ENCODE results near the gene ZC3H7B. TPM values are rescaled to one million over a fixed set of nuclear protein-coding genes. Genes with fewer than 3 reads are reported as not detected.

The ZC3H7B gene
- total and polyA plus RNA-seq, 2 experiments from 2014 or later: 5.7 to 61.5 TPM

- no peaks in the 10 kb centered on the region for H3K36me3 Mint-ChIP-seq (ENCODE audit: low read depth)
- peak within 1 kb of the TSS; percentile 98 for H3K27ac ChIP-seq (ENCODE audit: low read depth)
- peak within 1 kb of the TSS; percentile 83 for H3K4me3 Mint-ChIP-seq
These were observed 80.2 kb downstream of the ZC3H7B start, which contains the start of gene TEF for GRCh38 chr22:41381329-41382097. TSS of gene TEF (plus strand) at chr22:41381942. CDS start at chr22:41382045, 103 bp downstream.

More at GRCh38 chr22:41381329-41382097, 80.2 kb downstream of the ZC3H7B start, which contains the start of gene TEF:
- DNase-seq (ENCODE audit: low spot score) (peak; percentile 99), ATAC-seq (peak; percentile 88)
- peaks cover 27% of the 10 kb centered on the region for H3K4me1 ChIP-seq (ENCODE audit: insufficient read depth)
- H3K4me3 ChIP-seq: peak within 1 kb of the TSS; percentile 85
- H3K36me3 ChIP-seq (ENCODE audit: insufficient read depth): no peaks in the 10 kb centered on the region
- H3K79me2 ChIP-seq (replicated peaks; ENCODE audit: insufficient read depth): 0 out of 2 replicates have a peak, but pooled peaks cover 3% of the 10 kb centered on the region
- peaks cover 23% of the 10 kb centered on the region for H3K4me1 Mint-ChIP-seq
- no peaks in the 10 kb centered on the region for H3K9me2 ChIP-seq (ENCODE audit: insufficient read depth)
- peak within 1 kb of the TSS; percentile 99 for H3K27ac Mint-ChIP-seq
- peaks cover 19% of the 10 kb centered on the region for H3K27me3 Mint-ChIP-seq (ENCODE audit: insufficient read depth, low read depth, poor library complexity)
- H3K9me3 Mint-ChIP-seq: no peaks in the 10 kb centered on the region
- no peaks in the 10 kb centered on the region for H4K20me1 ChIP-seq (replicated peaks; ENCODE audit: insufficient read depth)
- peak within 1 kb of the TSS; percentile 87 for H2AFZ ChIP-seq
- peak within 1 kb of the TSS; percentile 93 for H3K4me2 ChIP-seq
- TF ChIP-seq JUNB (IDR thresholded peaks at IDR 0.05; ENCODE audit: unreplicated experiment) (no peak), NANOG (IDR thresholded peaks at IDR 0.05; ENCODE audit: borderline replicate concordance) (no peak), ZNF114 (CRISPR knock-in tag; IDR thresholded peaks at IDR 0.05) (no peak), EZH2phosphoT487 (IDR thresholded peaks at IDR 0.05; ENCODE audit: unreplicated experiment) (no peak), POLR2AphosphoS5 (IDR thresholded peaks at IDR 0.05; ENCODE audit: low read depth) (peak; percentile 67), CREB1 (CRISPR knock-in tag; IDR thresholded peaks at IDR 0.05; ENCODE audit: low read depth) (peak; percentile 51), EZH2 (IDR thresholded peaks at IDR 0.05; ENCODE audit: low read depth, unreplicated experiment) (no peak), STAT1 (IDR thresholded peaks at IDR 0.05; ENCODE audit: unreplicated experiment) (no peak), CTCF (conservative IDR thresholded peaks at IDR 0.05; ENCODE audit: low read depth in 2 of 2) (no peak), REST (IDR thresholded peaks at IDR 0.05; ENCODE audit: unreplicated experiment) (no peak), ZNF331 (CRISPR knock-in tag; IDR thresholded peaks at IDR 0.05; ENCODE audit: low read depth) (no peak), ETS1 (IDR thresholded peaks at IDR 0.05) (no peak)
- TF ChIP-seq, protein P1, sequence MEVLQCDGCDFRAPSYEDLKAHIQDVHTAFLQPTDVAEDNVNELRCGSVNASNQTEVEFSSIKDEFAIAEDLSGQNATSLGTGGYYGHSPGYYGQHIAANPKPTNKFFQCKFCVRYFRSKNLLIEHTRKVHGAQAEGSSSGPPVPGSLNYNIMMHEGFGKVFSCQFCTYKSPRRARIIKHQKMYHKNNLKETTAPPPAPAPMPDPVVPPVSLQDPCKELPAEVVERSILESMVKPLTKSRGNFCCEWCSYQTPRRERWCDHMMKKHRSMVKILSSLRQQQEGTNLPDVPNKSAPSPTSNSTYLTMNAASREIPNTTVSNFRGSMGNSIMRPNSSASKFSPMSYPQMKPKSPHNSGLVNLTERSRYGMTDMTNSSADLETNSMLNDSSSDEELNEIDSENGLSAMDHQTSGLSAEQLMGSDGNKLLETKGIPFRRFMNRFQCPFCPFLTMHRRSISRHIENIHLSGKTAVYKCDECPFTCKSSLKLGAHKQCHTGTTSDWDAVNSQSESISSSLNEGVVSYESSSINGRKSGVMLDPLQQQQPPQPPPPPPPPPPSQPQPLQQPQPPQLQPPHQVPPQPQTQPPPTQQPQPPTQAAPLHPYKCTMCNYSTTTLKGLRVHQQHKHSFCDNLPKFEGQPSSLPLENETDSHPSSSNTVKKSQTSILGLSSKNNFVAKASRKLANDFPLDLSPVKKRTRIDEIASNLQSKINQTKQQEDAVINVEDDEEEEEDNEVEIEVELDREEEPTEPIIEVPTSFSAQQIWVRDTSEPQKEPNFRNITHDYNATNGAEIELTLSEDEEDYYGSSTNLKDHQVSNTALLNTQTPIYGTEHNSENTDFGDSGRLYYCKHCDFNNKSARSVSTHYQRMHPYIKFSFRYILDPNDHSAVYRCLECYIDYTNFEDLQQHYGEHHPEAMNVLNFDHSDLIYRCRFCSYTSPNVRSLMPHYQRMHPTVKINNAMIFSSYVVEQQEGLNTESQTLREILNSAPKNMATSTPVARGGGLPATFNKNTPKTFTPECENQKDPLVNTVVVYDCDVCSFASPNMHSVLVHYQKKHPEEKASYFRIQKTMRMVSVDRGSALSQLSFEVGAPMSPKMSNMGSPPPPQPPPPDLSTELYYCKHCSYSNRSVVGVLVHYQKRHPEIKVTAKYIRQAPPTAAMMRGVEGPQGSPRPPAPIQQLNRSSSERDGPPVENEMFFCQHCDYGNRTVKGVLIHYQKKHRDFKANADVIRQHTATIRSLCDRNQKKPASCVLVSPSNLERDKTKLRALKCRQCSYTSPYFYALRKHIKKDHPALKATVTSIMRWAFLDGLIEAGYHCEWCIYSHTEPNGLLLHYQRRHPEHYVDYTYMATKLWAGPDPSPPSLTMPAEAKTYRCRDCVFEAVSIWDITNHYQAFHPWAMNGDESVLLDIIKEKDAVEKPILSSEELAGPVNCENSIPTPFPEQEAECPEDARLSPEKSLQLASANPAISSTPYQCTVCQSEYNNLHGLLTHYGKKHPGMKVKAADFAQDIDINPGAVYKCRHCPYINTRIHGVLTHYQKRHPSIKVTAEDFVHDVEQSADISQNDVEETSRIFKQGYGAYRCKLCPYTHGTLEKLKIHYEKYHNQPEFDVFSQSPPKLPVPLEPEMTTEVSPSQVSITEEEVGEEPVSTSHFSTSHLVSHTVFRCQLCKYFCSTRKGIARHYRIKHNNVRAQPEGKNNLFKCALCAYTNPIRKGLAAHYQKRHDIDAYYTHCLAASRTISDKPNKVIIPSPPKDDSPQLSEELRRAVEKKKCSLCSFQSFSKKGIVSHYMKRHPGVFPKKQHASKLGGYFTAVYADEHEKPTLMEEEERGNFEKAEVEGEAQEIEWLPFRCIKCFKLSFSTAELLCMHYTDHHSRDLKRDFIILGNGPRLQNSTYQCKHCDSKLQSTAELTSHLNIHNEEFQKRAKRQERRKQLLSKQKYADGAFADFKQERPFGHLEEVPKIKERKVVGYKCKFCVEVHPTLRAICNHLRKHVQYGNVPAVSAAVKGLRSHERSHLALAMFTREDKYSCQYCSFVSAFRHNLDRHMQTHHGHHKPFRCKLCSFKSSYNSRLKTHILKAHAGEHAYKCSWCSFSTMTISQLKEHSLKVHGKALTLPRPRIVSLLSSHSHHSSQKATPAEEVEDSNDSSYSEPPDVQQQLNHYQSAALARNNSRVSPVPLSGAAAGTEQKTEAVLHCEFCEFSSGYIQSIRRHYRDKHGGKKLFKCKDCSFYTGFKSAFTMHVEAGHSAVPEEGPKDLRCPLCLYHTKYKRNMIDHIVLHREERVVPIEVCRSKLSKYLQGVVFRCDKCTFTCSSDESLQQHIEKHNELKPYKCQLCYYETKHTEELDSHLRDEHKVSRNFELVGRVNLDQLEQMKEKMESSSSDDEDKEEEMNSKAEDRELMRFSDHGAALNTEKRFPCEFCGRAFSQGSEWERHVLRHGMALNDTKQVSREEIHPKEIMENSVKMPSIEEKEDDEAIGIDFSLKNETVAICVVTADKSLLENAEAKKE (CRISPR knock-in tag; IDR thresholded peaks at IDR 0.05): no peak
- H3F3A ChIP-seq (replicated peaks; ENCODE audit: low read depth): peaks cover 18% of the 10 kb centered on the region
- no peaks in the 10 kb centered on the region for H3K27me3 ChIP-seq (ENCODE audit: insufficient read depth)
